ENCODE measurements around the gene GABBR2. TPM values are rescaled to one million over a fixed set of nuclear protein-coding genes. Genes with fewer than 3 reads are reported as not detected.

Gene GABBR2
- total RNA-seq, 2 experiments from 2014 or later = not detected

GRCh38 chr9:98298476-98298875 is 410.3 kb downstream of the GABBR2 start:
- no peak overlapping the region for H3K4me2 ChIP-seq (ENCODE audit: low read length)
- TF ChIP-seq EZH2phosphoT487 (IDR thresholded peaks at IDR 0.05; ENCODE audit: borderline replicate concordance, low read depth, low read length) (no peak), CTCF (conservative IDR thresholded peaks at IDR 0.05; ENCODE audit: low read length) (no peak)
- no TSS peak for BruUV-seq (replicated peaks)
- intact Hi-C loops (cut with micrococcal nuclease; ENCODE audit: unreplicated experiment) = no loop called here
- POLR2A ChIA-PET = no interaction called here
- no peaks in the 10 kb centered on the region for H3K9me3 ChIP-seq (ENCODE audit: low read length)
- H3K27ac ChIP-seq (ENCODE audit: low read depth, low read length, poor library complexity, severe bottlenecking) = no peak overlapping the region
- H3K79me2 ChIP-seq (ENCODE audit: insufficient read depth, low read depth, low read length) = no peaks in the 10 kb centered on the region
- no peaks in the 10 kb centered on the region for H3K9me2 ChIP-seq (ENCODE audit: insufficient read depth, low read length)
- H2AFZ ChIP-seq (ENCODE audit: low read length) = no peak overlapping the region
- DNase-seq (ENCODE audit: low spot score) = no peak
- no peaks in the 10 kb centered on the region for H4K20me1 ChIP-seq (ENCODE audit: insufficient read depth, low read length)
- H3K36me3 ChIP-seq (ENCODE audit: insufficient read depth, low read length) = no peaks in the 10 kb centered on the region
- CTCF ChIA-PET (ENCODE audit: unreplicated experiment) = no interaction called here
- H3K4me3 ChIP-seq (ENCODE audit: low read depth, low read length, poor library complexity, severe bottlenecking) = no peak overlapping the region
- no peaks in the 10 kb centered on the region for H3K4me1 ChIP-seq (ENCODE audit: insufficient read depth, low read length, poor library complexity, severe bottlenecking)

GRCh38 chr9:98295824-98296223 is 412.9 kb downstream of the GABBR2 start:
- no peaks in the 10 kb centered on the region for H3K9me2 ChIP-seq (ENCODE audit: insufficient read depth, low read length)
- no peak for DNase-seq (ENCODE audit: low spot score)
- no peak overlapping the region for H3K4me3 ChIP-seq (ENCODE audit: low read depth, low read length, poor library complexity, severe bottlenecking)
- no peaks in the 10 kb centered on the region for H3K4me1 ChIP-seq (ENCODE audit: insufficient read depth, low read length, poor library complexity, severe bottlenecking)
- ChIA-PET POLR2A (no interaction called here), CTCF (ENCODE audit: unreplicated experiment) (no interaction called here)
- no peak overlapping the region for H3K4me2 ChIP-seq (ENCODE audit: low read length)
- intact Hi-C loops (cut with micrococcal nuclease; ENCODE audit: unreplicated experiment) = no loop called here
- no peaks in the 10 kb centered on the region for H3K36me3 ChIP-seq (ENCODE audit: insufficient read depth, low read length)
- no peak overlapping the region for H2AFZ ChIP-seq (ENCODE audit: low read length)
- H3K9me3 ChIP-seq (ENCODE audit: low read length) = no peaks in the 10 kb centered on the region
- no peaks in the 10 kb centered on the region for H4K20me1 ChIP-seq (ENCODE audit: insufficient read depth, low read length)
- H3K79me2 ChIP-seq (ENCODE audit: insufficient read depth, low read depth, low read length) = no peaks in the 10 kb centered on the region
- TF ChIP-seq CTCF (conservative IDR thresholded peaks at IDR 0.05; ENCODE audit: low read length) (no peak), EZH2phosphoT487 (IDR thresholded peaks at IDR 0.05; ENCODE audit: borderline replicate concordance, low read depth, low read length) (no peak)
- no peak overlapping the region for H3K27ac ChIP-seq (ENCODE audit: low read depth, low read length, poor library complexity, severe bottlenecking)
- BruUV-seq (replicated peaks) = no TSS peak

GRCh38 chr9:98291820-98292219 is 416.9 kb downstream of the GABBR2 start:
- no TSS peak for BruUV-seq (replicated peaks)
- H2AFZ ChIP-seq (ENCODE audit: low read length) = no peak overlapping the region
- H3K4me1 ChIP-seq (ENCODE audit: insufficient read depth, low read length, poor library complexity, severe bottlenecking) = no peaks in the 10 kb centered on the region
- no peaks in the 10 kb centered on the region for H3K9me3 ChIP-seq (ENCODE audit: low read length)
- H3K4me2 ChIP-seq (ENCODE audit: low read length) = no peak overlapping the region
- CTCF ChIA-PET (ENCODE audit: unreplicated experiment) = no interaction called here
- H3K9me2 ChIP-seq (ENCODE audit: insufficient read depth, low read length) = no peaks in the 10 kb centered on the region
- POLR2A ChIA-PET = no interaction called here
- no peak for DNase-seq (ENCODE audit: low spot score)
- H3K36me3 ChIP-seq (ENCODE audit: insufficient read depth, low read length) = no peaks in the 10 kb centered on the region
- H3K27ac ChIP-seq (ENCODE audit: low read depth, low read length, poor library complexity, severe bottlenecking) = no peak overlapping the region
- intact Hi-C loops (cut with micrococcal nuclease; ENCODE audit: unreplicated experiment) = no loop called here
- TF ChIP-seq EZH2phosphoT487 (IDR thresholded peaks at IDR 0.05; ENCODE audit: borderline replicate concordance, low read depth, low read length) = no peak
- TF ChIP-seq CTCF (conservative IDR thresholded peaks at IDR 0.05; ENCODE audit: low read length) = no peak
- H3K4me3 ChIP-seq (ENCODE audit: low read depth, low read length, poor library complexity, severe bottlenecking) = no peak overlapping the region
- H4K20me1 ChIP-seq (ENCODE audit: insufficient read depth, low read length) = no peaks in the 10 kb centered on the region
- H3K79me2 ChIP-seq (ENCODE audit: insufficient read depth, low read depth, low read length) = no peaks in the 10 kb centered on the region
